ENCODE results near the gene CCDC124.

Gene CCDC124

DNA sequence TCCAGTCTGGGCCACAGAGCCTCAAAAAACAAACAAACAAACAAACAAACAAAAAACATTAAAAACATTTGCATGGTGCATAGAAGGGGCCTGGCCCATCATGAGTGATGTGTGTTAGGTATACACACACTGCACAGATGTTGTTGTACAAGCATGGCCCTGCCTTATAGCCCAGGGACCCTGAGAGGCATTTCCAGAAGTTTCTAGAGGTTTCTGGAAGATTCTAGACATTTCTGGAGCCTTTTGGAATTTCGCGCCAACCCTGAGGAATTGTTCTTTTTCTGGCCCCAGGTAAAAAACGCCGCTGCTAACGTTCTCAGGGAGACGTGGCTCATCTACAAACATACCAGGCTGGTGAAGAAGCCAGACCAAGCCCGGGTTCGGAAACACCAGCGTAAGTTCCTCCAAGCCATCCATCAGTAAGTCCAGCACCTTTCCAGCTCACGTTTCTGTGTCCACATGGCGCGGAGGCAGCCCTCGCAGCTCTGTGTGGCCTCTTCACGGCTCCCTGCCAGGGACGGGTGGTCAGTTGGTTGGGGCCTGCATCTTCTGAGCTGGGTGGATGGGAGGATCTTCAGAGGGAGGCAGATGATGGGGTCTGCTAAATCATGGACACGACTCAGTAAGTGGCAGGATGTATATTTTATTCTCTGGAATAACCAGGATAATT is 56.7 kb downstream of the CCDC124 start:
- no peak for DNase-seq

DNA sequence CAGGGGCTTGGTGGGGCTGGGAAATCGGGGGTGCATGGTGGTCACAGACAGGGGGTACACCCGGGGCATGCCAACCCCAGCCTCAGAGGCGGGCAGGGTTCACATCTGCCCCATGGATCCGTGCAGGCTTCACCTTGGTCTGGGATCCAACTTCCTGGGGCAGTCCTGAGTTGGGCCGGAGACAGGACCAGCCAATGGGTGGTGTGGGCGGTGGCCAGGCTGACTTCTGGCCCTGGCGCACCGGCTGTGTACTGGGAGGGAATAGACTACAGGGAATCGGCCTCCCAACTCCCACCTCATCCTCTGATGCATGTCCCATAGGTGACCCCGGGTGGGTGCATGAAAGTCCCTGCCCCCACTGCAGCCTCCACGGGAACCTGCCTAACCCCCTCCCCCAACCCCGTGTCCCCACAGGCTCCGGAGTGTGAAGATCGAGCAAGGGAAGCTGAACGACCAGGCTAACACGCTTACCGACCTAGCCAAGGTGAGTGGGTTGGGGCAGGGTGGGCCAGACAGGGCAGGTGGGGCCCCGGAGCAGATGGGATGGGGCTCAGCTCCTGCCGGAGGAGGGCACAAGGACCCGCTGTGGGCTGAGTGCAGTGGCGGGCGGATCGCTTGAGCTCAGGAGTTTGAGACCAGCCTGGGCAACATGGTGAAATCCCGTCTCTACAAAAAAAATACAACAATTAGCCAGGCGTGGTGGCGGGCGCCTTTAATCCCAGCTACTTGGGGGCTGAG is 60.4 kb downstream of the CCDC124 start:
- no peak for DNase-seq

All from NCI-H1417 (cell line).